ENCODE measurements around the gene TLK2. TPM values are rescaled to one million over a fixed set of nuclear protein-coding genes. Genes with fewer than 3 reads are reported as not detected.

The TLK2 gene
- total and polyA plus RNA-seq, 9 donors, result 23.4 to 50.2 (median 35.7) TPM

GRCh38 chr17:62621223-62621622 lies 142.6 kb downstream of the TLK2 start:
- Histone ChIP-seq H3K36me3 (no peaks in the 10 kb centered on the region), H3K27ac (no peak overlapping the region), H3K27me3 (no peaks in the 10 kb centered on the region), H3K4me3 (no peak overlapping the region), H3K4me1 (ENCODE audit: insufficient read depth) (peaks cover 3% of the 10 kb centered on the region), H3K9me3 (no peaks in the 10 kb centered on the region)
- TF ChIP-seq POLR2A (IDR thresholded peaks at IDR 0.05) (no peak), CTCF (IDR thresholded peaks at IDR 0.05) (no peak), EP300 (IDR thresholded peaks at IDR 0.05) (no peak)
- intact Hi-C loops (cut with DNase I), result no loop called here
- 90 to 93% (median 91%) methylated on average over 11 of the region's 11 CpGs for WGBS, 3 donors
- no peak for DNase-seq

GRCh38 chr17:62625184-62625869 lies 146.7 kb downstream of the TLK2 start:
- Histone ChIP-seq H3K4me3 (no peak overlapping the region), H3K4me1 (ENCODE audit: insufficient read depth) (peaks cover 14% of the 10 kb centered on the region), H3K9me3 (no peaks in the 10 kb centered on the region), H3K36me3 (no peaks in the 10 kb centered on the region), H3K27ac (peak overlapping the region in 1 of 2 donors; percentile 100), H3K27me3 (no peaks in the 10 kb centered on the region)
- DNase-seq, result no peak
- intact Hi-C loops (cut with DNase I), result no loop called here
- 87 to 90% (median 88%) methylated on average over 19 of the region's 19 CpGs for WGBS, 3 donors
- no peak for TF ChIP-seq POLR2A (IDR thresholded peaks at IDR 0.05)
- no peak for TF ChIP-seq EP300 (IDR thresholded peaks at IDR 0.05)
- no peak for TF ChIP-seq CTCF (IDR thresholded peaks at IDR 0.05)

GRCh38 chr17:62625870-62626200 lies 147.2 kb downstream of the TLK2 start:
- peak overlapping the region in 1 of 2 donors; percentile 100 for H3K27ac ChIP-seq

GRCh38 chr17:62626719-62627218 lies 148.1 kb downstream of the TLK2 start:
- Histone ChIP-seq H3K27me3 (no peaks in the 10 kb centered on the region), H3K9me3 (no peaks in the 10 kb centered on the region), H3K4me3 (peak overlapping the region; percentile 67), H3K36me3 (no peaks in the 10 kb centered on the region), H3K27ac (peak overlapping the region; percentile 90 to 100), H3K4me1 (ENCODE audit: insufficient read depth) (peaks cover 18% of the 10 kb centered on the region)
- 1 to 5% (median 2%) methylated on average over 19 to 21 of the region's 21 CpGs for WGBS, 3 donors
- no peak for TF ChIP-seq CTCF (IDR thresholded peaks at IDR 0.05)
- no peak for TF ChIP-seq EP300 (IDR thresholded peaks at IDR 0.05)
- peak; percentile 35 for TF ChIP-seq POLR2A (IDR thresholded peaks at IDR 0.05)
- intact Hi-C loops (cut with DNase I), result no loop called here
- DNase-seq, result peak; percentile 82 to 88 (median 85)

More at GRCh38 chr17:62625870-62626200, 147.2 kb downstream of the TLK2 start:
- no peaks in the 10 kb centered on the region for H3K36me3 ChIP-seq
- no peaks in the 10 kb centered on the region for H3K9me3 ChIP-seq
- no peak overlapping the region for H3K4me3 ChIP-seq
- no peaks in the 10 kb centered on the region for H3K27me3 ChIP-seq
- WGBS, 3 donors, result 45 to 60% (median 51%) methylated on average over 4 of the region's 4 CpGs
- TF ChIP-seq CTCF (IDR thresholded peaks at IDR 0.05), result no peak
- no peak for TF ChIP-seq POLR2A (IDR thresholded peaks at IDR 0.05)
- peaks cover 18% of the 10 kb centered on the region for H3K4me1 ChIP-seq (ENCODE audit: insufficient read depth)
- DNase-seq, result no peak
- intact Hi-C loops (cut with DNase I), result no loop called here
